CD14-positive monocyte (primary cell): ENCODE results near the gene BTG2. TPM values are rescaled to one million over a fixed set of nuclear protein-coding genes. Genes with fewer than 3 reads are reported as not detected.

Source experiments
- DNase-seq, 3 donors: peaks; one replicate each; pipeline ENCODE4 v3.0.0-alpha.2; 2011 to 2022
- H2AFZ ChIP-seq: 2 replicates; pipeline ENCODE4 v1.6.0; 2012; ENCODE audit warnings: mild to moderate bottlenecking, low read depth, low read length, inconsistent platforms; ENCODE audit not compliant: insufficient read depth, poor library complexity, severe bottlenecking
- H3K27ac ChIP-seq, 2 donors: 1 replicate in 1 of 2; 2 replicates in 1 of 2; pipeline ENCODE4 v1.5.1; 2012 to 2013; ENCODE audit warnings: low read length in 2 of 2, control low read depth in 1 of 2, inconsistent platforms in 1 of 2, low read depth in 1 of 2, mild to moderate bottlenecking in 1 of 2
- H3K27me3 ChIP-seq, 2 donors: one replicate each; pipeline versions ENCODE4 v1.6.0 to v1.6.1; 2011 to 2013; ENCODE audit warnings: low read length in 2 of 2; ENCODE audit not compliant: control insufficient read depth in 2 of 2, insufficient read depth in 2 of 2
- H3K36me3 ChIP-seq, 2 donors: replicated peaks in 1 of 2; 1 replicate in 1 of 2; 2 replicates in 1 of 2; pipeline versions ENCODE4 v1.5.1 to v1.6.1; 2012 to 2013; ENCODE audit warnings: low read length in 2 of 2, control low read depth in 1 of 2, inconsistent platforms in 1 of 2, mild to moderate bottlenecking in 1 of 2; ENCODE audit not compliant: insufficient read depth in 2 of 2, control insufficient read depth in 1 of 2
- H3K4me1 ChIP-seq, 2 donors: 1 replicate in 1 of 2; 2 replicates in 1 of 2; pipeline versions ENCODE4 v1.5.1 to v1.6.1; 2012 to 2013; ENCODE audit warnings: low read length in 2 of 2, control low read depth in 1 of 2, inconsistent platforms in 1 of 2, mild to moderate bottlenecking in 1 of 2, moderate library complexity in 1 of 2; ENCODE audit not compliant: insufficient read depth in 2 of 2, control insufficient read depth in 1 of 2
- H3K4me2 ChIP-seq: replicated peaks from 2 replicates; pipeline ENCODE3; 2012; ENCODE audit warnings: low read length, moderate library complexity, mild to moderate bottlenecking; ENCODE audit not compliant: poor library complexity, severe bottlenecking; ENCODE audit errors: extremely low read depth
- H3K4me3 ChIP-seq, 3 experiments: fragments of 200-600 bp in 1 of 3; sonication (generic) in 1 of 3; replicated peaks in 1 of 3; 1 replicate in 2 of 3; 2 replicates in 1 of 3; pipeline ENCODE4 v1.5.1; 2011 to 2013; ENCODE audit warnings: low read length in 3 of 3, mild to moderate bottlenecking in 3 of 3, control low read depth in 2 of 3, low read depth in 2 of 3, inconsistent platforms in 1 of 3, moderate library complexity in 1 of 3
- H3K79me2 ChIP-seq: 2 replicates; pipeline ENCODE4 v1.6.0; 2012; ENCODE audit warnings: mild to moderate bottlenecking, control low read depth, inconsistent platforms, low read length, moderate library complexity; ENCODE audit not compliant: insufficient read depth
- H3K9ac ChIP-seq: 2 replicates; pipeline ENCODE4 v1.6.0; 2017; ENCODE audit warnings: low read length, mild to moderate bottlenecking; ENCODE audit not compliant: insufficient read depth, poor library complexity, severe bottlenecking
- H3K9me3 ChIP-seq, 2 donors: replicated peaks in 1 of 2; 1 replicate in 1 of 2; 2 replicates in 1 of 2; pipeline versions ENCODE4 v1.5.1 to v1.6.1; 2012 to 2013; ENCODE audit warnings: low read length in 2 of 2, control low read depth in 1 of 2; ENCODE audit not compliant: control insufficient read depth in 1 of 2, insufficient read depth in 1 of 2
- H4K20me1 ChIP-seq: 2 replicates; pipeline ENCODE4 v1.6.0; 2012; ENCODE audit warnings: mild to moderate bottlenecking, low read length, control low read depth, moderate library complexity; ENCODE audit not compliant: insufficient read depth
- H3K27ac Mint-ChIP-seq, 7 donors: one replicate each; pipeline ENCODE4 v1.8.0; 2020; ENCODE audit warnings: mild to moderate bottlenecking in 7 of 7, mixed read lengths in 7 of 7, moderate library complexity in 6 of 7, inconsistent platforms in 2 of 7
- H3K27me3 Mint-ChIP-seq, 3 donors: one replicate each; pipeline ENCODE4 v1.8.0; 2021 to 2022; ENCODE audit warnings: low read depth in 3 of 3, mild to moderate bottlenecking in 3 of 3, mixed read lengths in 3 of 3, moderate library complexity in 3 of 3, inconsistent platforms in 1 of 3
- H3K36me3 Mint-ChIP-seq, 2 donors: one replicate each; pipeline ENCODE4 v1.8.0; 2020; ENCODE audit warnings: mixed read lengths in 2 of 2, inconsistent platforms in 1 of 2, mild to moderate bottlenecking in 1 of 2
- H3K4me1 Mint-ChIP-seq: one replicate; pipeline ENCODE4 v1.8.0; 2020; ENCODE audit warnings: mild to moderate bottlenecking, mixed read lengths
- H3K4me3 Mint-ChIP-seq, 2 donors: one replicate each; pipeline ENCODE4 v1.8.0; 2020; ENCODE audit warnings: mild to moderate bottlenecking in 2 of 2, mixed read lengths in 2 of 2, moderate library complexity in 1 of 2
- H3K9me3 Mint-ChIP-seq, 7 donors: one replicate each; pipeline ENCODE4 v1.8.0; 2020 to 2022; ENCODE audit warnings: mixed read lengths in 7 of 7, mild to moderate bottlenecking in 6 of 7, moderate library complexity in 6 of 7, inconsistent platforms in 2 of 7
- WGBS: methylation state at CpG from one replicate; pipeline ENCODE4 v1.1.5; 2013; ENCODE audit warnings: missing lambda C conversion rate; ENCODE audit not compliant: insufficient coverage; 5-methylcytosine and 5-hydroxymethylcytosine counted together
- intact Hi-C, 2 donors: fragments of 100-400 bp; cut with micrococcal nuclease; formaldehyde crosslinking; loops; one replicate each; pipeline versions ENCODE4 v1.15.0 to v1.15.1; 2023
- polyA plus RNA-seq, 3 donors: library from polyadenylated mRNA; depleted of rRNA in 1 of 3; unstranded in 2 of 3; stranded (reverse) in 1 of 3; fragments of 300-500 nt in 2 of 3; fragments of >200 nt in 1 of 3; fragmentation: Illumina TruSeq in 2 of 3; gene quantifications; 1 replicate in 2 of 3; 2 replicates in 1 of 3; pipeline ENCODE4 v1.2.3, GENCODE V29; 2012 to 2021
- TF ChIP-seq, protein P1 (sequence below): fragments of 200-600 bp; IDR thresholded peaks from one replicate; pipeline ENCODE4 v1.8.0; 2022; ENCODE audit warnings: antibody characterized with exemption, mild to moderate bottlenecking

The BTG2 gene
- polyA plus RNA-seq, 3 donors, result 293 to 539 (median 483) TPM

DNA sequence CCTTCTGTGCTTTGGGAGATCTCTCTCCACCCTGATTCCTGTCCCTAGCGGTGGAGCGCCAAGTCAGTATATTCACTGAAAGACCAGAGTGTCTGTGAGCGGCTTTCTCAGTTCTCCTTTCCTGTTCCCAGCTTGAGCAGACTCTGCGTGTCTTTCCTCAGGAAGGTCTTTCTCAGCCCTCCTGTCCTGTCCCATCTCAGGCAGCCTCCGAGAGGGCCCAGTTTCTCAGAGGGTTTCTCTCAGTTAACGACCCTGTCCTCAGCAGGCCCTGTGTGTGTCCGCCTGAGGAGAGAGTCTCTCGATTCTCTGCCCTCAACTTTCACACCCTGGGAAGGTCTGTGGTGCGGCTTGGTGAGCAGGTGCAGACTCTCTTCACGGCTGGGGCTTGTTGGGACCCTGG is 41.8 kb upstream of the BTG2 start:
- H3K4me2 ChIP-seq, result no peak overlapping the region
- no peak overlapping the region for H3K9ac ChIP-seq
- Mint-ChIP-seq H3K36me3 (no peaks in the 10 kb centered on the region), H3K27me3 (peaks cover 14 to 21% (median 14%) of the 10 kb centered on the region in 3 donors), H3K9me3 (peaks cover 0 to 4% (median 0%) of the 10 kb centered on the region in 7 donors), H3K4me3 (no peak overlapping the region), H3K27ac (peak overlapping the region in 1 of 7 donors; percentile 55), H3K4me1 (peaks cover 7% of the 10 kb centered on the region)
- H3K27me3 ChIP-seq, result no peaks in the 10 kb centered on the region
- no peak overlapping the region for H2AFZ ChIP-seq
- peaks cover 5 to 7% of the 10 kb centered on the region in 2 donors for H3K4me1 ChIP-seq
- H3K36me3 ChIP-seq, result no peaks in the 10 kb centered on the region
- no peak overlapping the region for H3K27ac ChIP-seq
- H3K9me3 ChIP-seq, result no peaks in the 10 kb centered on the region
- intact Hi-C loops, result loop anchor here in 1 of 2 donors (10.0 kb wide), 1 partner anchor 441 kb away; no protein-coding TSS in a partner anchor
- no peak overlapping the region for H3K4me3 ChIP-seq
- H3K79me2 ChIP-seq, result no peaks in the 10 kb centered on the region
- no peak for DNase-seq
- WGBS, result 55% methylated on average over 8 of the region's 10 CpGs
- no peaks in the 10 kb centered on the region for H4K20me1 ChIP-seq
- TF ChIP-seq, protein P1, sequence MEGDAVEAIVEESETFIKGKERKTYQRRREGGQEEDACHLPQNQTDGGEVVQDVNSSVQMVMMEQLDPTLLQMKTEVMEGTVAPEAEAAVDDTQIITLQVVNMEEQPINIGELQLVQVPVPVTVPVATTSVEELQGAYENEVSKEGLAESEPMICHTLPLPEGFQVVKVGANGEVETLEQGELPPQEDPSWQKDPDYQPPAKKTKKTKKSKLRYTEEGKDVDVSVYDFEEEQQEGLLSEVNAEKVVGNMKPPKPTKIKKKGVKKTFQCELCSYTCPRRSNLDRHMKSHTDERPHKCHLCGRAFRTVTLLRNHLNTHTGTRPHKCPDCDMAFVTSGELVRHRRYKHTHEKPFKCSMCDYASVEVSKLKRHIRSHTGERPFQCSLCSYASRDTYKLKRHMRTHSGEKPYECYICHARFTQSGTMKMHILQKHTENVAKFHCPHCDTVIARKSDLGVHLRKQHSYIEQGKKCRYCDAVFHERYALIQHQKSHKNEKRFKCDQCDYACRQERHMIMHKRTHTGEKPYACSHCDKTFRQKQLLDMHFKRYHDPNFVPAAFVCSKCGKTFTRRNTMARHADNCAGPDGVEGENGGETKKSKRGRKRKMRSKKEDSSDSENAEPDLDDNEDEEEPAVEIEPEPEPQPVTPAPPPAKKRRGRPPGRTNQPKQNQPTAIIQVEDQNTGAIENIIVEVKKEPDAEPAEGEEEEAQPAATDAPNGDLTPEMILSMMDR, result no peak

DNA sequence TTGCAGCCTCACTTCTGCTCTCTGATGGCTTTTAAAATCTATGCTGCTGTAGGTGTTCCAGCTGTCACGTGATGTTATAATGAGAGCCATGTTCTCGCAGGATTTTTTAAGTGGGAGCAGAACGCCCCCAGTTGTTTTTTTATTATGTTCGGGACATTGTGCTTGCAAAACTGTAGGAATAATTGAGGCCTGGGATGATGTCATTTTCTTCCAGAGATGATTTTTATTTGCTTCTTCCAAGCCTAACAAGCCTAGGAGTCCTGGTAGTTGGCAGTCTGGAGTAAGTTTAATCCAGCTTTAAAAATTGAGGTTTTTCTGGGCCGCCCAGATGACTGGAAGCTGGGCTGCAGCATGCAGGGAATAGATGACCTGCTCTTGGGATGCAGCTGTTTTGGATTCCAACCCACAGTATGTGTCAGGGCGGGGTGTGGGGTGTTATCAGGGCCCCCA is 41.2 kb upstream of the BTG2 start:
- peaks cover 14 to 20% (median 14%) of the 10 kb centered on the region in 3 donors for H3K27me3 Mint-ChIP-seq
- Histone ChIP-seq H2AFZ (no peak overlapping the region), H3K4me2 (no peak overlapping the region), H3K36me3 (no peaks in the 10 kb centered on the region), H3K27me3 (no peaks in the 10 kb centered on the region), H3K9me3 (no peaks in the 10 kb centered on the region), H3K79me2 (no peaks in the 10 kb centered on the region), H3K9ac (no peak overlapping the region), H4K20me1 (no peaks in the 10 kb centered on the region), H3K4me3 (no peak overlapping the region), H3K27ac (no peak overlapping the region), H3K4me1 (peaks cover 7 to 8% of the 10 kb centered on the region in 2 donors)
- no peak overlapping the region for H3K27ac Mint-ChIP-seq
- no peak for DNase-seq
- 90% methylated on average over 3 of the region's 6 CpGs for WGBS
- H3K9me3 Mint-ChIP-seq, result peaks cover 0 to 2% (median 0%) of the 10 kb centered on the region in 7 donors
- H3K36me3 Mint-ChIP-seq, result no peaks in the 10 kb centered on the region
- peaks cover 7% of the 10 kb centered on the region for H3K4me1 Mint-ChIP-seq
- TF ChIP-seq, protein P1, result no peak
- intact Hi-C loops, result loop anchor here in 1 of 2 donors (10.0 kb wide), 1 partner anchor 441 kb away; no protein-coding TSS in a partner anchor
- no peak overlapping the region for H3K4me3 Mint-ChIP-seq
